T-helper 2 cell (primary cell): ENCODE data around the gene FGFRL1.
"Not testable (repeated sequence)": the region's sequence is repeated elsewhere in the genome, so short reads cannot be mapped to it uniquely, and the experiment has no call there.

Experiments used
- DNase-seq, 5 experiments: peaks; one replicate each; pipeline versions ENCODE4 v3.0.0 to v3.0.0-alpha.2; 2012 to 2022

Gene FGFRL1

GRCh38 chr4:973431-974397, 37.7 kb upstream of the FGFRL1 start, which contains the start of gene DGKQ:
DGKQ (minus strand) TSS chr4:973569; CDS start chr4:973482, 87 bp downstream.
- DNase-seq, result peak; percentile 73 to 89 (median 81)

GRCh38 chr4:974668-975067, 36.8 kb upstream of the FGFRL1 start:
- DNase-seq, result no peak

- not testable (repeated sequence) for DNase-seq
Measured at GRCh38 chr4:976016-976415, 35.4 kb upstream of the FGFRL1 start.

- DNase-seq, result no peak
Measured at GRCh38 chr4:978957-979701, 32.3 kb upstream of the FGFRL1 start.

GRCh38 chr4:982291-982690, 29.1 kb upstream of the FGFRL1 start:
- no peak for DNase-seq

- no peak for DNase-seq
Measured at GRCh38 chr4:982814-983213, 28.6 kb upstream of the FGFRL1 start.

- DNase-seq, result no peak
Measured at GRCh38 chr4:984336-985054, 26.9 kb upstream of the FGFRL1 start.

- peak; percentile 41 to 74 (median 58) for DNase-seq
Measured at GRCh38 chr4:985123-985830, 26.1 kb upstream of the FGFRL1 start.

- no peak for DNase-seq
Measured at GRCh38 chr4:986428-986878, 25.0 kb upstream of the FGFRL1 start.

- DNase-seq, result peak; percentile 76 to 87 (median 79)
Measured at GRCh38 chr4:986879-987623, 24.4 kb upstream of the FGFRL1 start, which contains the start of gene IDUA. IDUA (plus strand) TSS chr4:987044; CDS start chr4:987085, 41 bp downstream.

- DNase-seq, result no peak
Measured at GRCh38 chr4:987624-988513, 23.6 kb upstream of the FGFRL1 start.

- DNase-seq, result peak in 1 of 5 experiments; percentile 5
Measured at GRCh38 chr4:988726-989721, 22.4 kb upstream of the FGFRL1 start.

GRCh38 chr4:989722-990471, 21.5 kb upstream of the FGFRL1 start:
- DNase-seq, result peak in 1 of 5 experiments; percentile 7

GRCh38 chr4:990746-991367, 20.6 kb upstream of the FGFRL1 start:
- DNase-seq, result no peak

GRCh38 chr4:991451-992296, 19.8 kb upstream of the FGFRL1 start:
- no peak for DNase-seq

GRCh38 chr4:992297-993110, 18.9 kb upstream of the FGFRL1 start:
- DNase-seq, result no peak
